T-helper 22 cell (primary cell): ENCODE data around the gene SEC11C.

Experiments
- DNase-seq: peaks from one replicate; pipeline ENCODE4 v3.0.0-alpha.2; 2020; ENCODE audit warnings: low read depth

SEC11C gene

GRCh38 chr18:59144483-59144882 lies 4.8 kb downstream of the SEC11C start:
- no peak for DNase-seq

GRCh38 chr18:59145055-59145454 lies 5.4 kb downstream of the SEC11C start:
- no peak for DNase-seq

- DNase-seq = no peak
Measured at GRCh38 chr18:59148192-59148591, 8.5 kb downstream of the SEC11C start.

GRCh38 chr18:59149007-59149406 lies 9.3 kb downstream of the SEC11C start:
- no peak for DNase-seq

GRCh38 chr18:59149416-59149815 lies 9.7 kb downstream of the SEC11C start:
- DNase-seq = no peak

GRCh38 chr18:59150236-59150635 lies 10.6 kb downstream of the SEC11C start:
- no peak for DNase-seq

- no peak for DNase-seq
Measured at GRCh38 chr18:59155153-59155552, 15.5 kb downstream of the SEC11C start.

- DNase-seq = no peak
Measured at GRCh38 chr18:59156316-59156715, 16.6 kb downstream of the SEC11C start.

- no peak for DNase-seq
Measured at GRCh38 chr18:59159265-59159664, 19.6 kb downstream of the SEC11C start.

- no peak for DNase-seq
Measured at GRCh38 chr18:59159986-59160385, 20.3 kb downstream of the SEC11C start.

- no peak for DNase-seq
Measured at GRCh38 chr18:59172664-59173249, 33.1 kb downstream of the SEC11C start.

GRCh38 chr18:59177485-59177884 lies 37.8 kb downstream of the SEC11C start:
- no peak for DNase-seq

- DNase-seq = no peak
Measured at GRCh38 chr18:59180150-59180845, 40.6 kb downstream of the SEC11C start.

- no peak for DNase-seq
Measured at GRCh38 chr18:59182673-59183072, 43.0 kb downstream of the SEC11C start.

- no peak for DNase-seq
Measured at GRCh38 chr18:59189008-59189407, 49.3 kb downstream of the SEC11C start.

- no peak for DNase-seq
Measured at GRCh38 chr18:59189746-59190145, 50.1 kb downstream of the SEC11C start.

- DNase-seq = no peak
Measured at GRCh38 chr18:59196161-59196725, 56.6 kb downstream of the SEC11C start.

GRCh38 chr18:59197636-59198035 lies 58.0 kb downstream of the SEC11C start:
- no peak for DNase-seq

- DNase-seq = no peak
Measured at GRCh38 chr18:59198215-59198614, 58.5 kb downstream of the SEC11C start.

- no peak for DNase-seq
Measured at GRCh38 chr18:59200787-59201186, 61.1 kb downstream of the SEC11C start.

- DNase-seq = no peak
Measured at GRCh38 chr18:59202258-59202820, 62.7 kb downstream of the SEC11C start.

- DNase-seq = no peak
Measured at GRCh38 chr18:59207506-59207905, 67.8 kb downstream of the SEC11C start.
